GM19035 (cell line): Measurements from ENCODE around the gene XPO1.
"Not testable (repeated sequence)": the region's sequence is repeated elsewhere in the genome, so short reads cannot be mapped to it uniquely, and the experiment has no call there.

Source experiments
- ATAC-seq: cut with Tn5 transposase; IDR thresholded peaks from one replicate; pipeline ENCODE4 v1.9.1; 2021; ENCODE audit not compliant: unreplicated experiment

Gene XPO1

DNA sequence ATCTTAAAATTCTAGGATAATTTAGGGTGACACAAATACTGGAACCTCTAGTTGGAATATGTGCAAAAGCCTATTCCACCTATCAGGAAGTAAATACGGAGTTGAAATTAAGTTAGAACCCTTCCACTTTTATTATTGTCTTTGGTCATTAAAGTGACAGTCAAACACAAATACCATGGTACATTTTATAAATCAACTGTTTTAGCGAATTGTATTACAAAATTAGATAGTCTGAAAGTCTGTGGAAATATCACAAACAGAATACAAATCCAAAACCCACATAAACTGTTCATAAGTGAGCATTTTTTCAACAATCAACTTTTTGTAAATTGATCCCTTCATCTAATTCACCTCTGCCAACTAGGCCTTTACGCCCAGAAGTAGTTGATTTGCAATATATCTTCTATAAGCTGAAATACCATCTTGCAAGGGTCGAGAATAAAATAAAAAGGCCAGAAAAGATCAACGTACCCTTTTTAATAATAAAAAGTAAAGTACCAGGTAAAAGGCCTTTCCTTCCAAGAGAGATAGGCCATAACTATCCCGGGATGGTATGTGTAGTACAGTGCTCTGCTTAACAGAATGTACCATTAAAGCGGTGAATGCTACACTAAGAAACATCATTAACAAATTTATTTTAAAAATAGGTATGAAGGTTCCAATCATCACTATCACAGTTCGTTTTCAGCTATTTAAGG, 68.6 kb downstream of the XPO1 start:
- ATAC-seq: no peak

DNA sequence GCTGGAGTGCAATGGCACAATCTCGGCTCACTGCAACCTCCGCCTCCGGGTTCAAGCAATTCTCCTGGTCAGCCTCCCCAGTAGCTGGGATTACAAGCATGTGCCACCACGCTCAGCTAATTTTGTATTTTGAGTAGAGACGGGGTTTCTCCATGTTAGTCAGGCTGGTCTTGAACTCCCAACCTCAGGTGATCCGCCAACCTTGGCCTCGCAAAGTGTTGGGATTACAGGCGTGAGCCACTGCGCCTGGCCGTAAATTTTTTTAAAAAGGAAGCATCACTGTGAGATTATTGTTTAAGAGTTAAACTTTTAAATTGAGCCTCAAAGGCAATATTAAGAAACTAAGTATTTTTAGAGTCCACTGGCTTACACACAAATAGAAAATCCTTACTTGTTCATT, 69.9 kb downstream of the XPO1 start:
- not testable (repeated sequence) for ATAC-seq

DNA sequence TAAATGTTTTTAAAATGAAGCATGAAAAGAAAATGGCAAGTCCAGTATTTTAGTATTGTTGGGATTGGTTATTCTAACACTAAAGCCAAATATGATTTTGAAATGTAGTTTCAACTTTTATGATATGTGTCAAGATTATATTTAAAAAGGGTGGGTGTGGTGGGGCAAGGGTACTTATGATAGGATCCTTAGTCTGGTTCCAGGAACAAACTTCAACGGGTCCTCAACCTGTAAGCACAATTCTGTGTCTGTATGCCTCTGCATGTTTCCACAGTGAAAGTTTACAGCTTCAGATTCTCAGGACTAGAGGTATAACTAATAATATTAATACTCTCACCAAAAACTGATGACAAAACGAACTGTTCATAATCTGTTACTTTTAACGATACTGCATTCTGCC, 73.1 kb downstream of the XPO1 start:
- ATAC-seq: no peak

DNA sequence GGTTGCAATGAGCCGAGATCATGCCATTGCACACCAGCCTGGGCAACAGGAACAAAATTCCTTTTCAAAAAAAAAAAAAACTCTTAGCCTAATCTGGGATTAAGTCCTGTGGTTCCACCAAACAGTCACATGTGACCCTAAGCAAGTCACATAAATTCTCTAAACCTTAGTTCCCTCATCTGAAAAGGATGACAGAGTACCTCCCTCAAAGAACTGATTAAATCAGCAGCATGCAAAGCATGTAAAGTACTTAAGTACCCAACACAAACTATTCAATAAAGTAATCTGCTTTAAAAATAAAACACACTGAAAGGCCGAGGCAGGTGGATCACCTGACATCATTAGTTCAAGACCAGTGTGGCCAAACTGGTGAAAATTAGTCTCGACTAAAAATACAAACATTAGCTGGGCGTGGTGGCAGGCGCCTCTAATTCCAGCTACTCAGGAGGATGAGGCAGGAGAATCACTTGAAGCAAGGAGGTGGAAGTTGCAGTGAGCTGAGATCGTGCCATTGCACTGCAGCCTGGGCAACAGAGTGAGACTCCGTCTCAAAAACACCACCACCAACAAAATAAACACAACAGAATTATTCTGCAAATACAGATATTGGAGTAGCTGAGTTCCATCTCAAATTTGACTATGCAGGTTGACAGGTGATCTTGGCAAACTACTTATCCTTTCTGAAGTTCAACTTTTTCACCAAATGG, 74.2 kb downstream of the XPO1 start:
- peak; percentile 17 for ATAC-seq

DNA sequence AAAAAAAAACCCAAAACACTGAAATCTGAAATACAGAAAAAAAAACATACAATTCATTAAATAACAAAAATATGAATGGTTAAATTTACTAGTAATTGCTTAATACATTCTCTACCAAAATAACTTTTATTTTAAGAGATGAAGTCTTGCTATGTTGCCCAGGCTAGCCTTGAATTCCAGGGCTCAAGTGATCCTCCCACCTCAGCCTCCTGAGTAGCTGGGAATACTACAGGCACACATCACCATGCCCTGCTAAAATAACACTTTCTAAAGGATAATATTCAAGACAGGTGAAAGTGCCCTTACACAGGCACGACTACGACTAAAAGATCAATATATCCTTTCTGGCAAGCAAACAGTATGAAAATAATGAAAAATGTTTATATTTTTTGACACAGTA, 76.8 kb downstream of the XPO1 start:
- ATAC-seq: no peak

DNA sequence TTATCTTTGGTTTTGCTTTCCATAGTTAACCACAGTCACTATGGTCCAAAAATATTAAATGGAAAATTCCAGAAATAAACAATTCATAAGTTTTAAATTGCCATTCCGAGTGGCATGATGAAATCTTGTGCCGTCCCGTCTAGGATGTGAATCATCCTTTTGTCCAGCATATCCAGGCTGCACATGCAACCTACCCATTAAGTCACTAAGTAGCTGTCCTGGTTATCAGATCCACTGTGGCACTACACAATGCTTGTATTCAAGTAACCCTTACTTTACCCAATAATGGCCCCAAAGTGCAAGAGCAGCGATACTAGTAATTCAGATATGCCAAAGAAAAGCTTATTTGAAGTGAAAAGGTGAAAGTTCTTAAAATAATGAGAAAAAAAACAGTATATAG, 78.0 kb downstream of the XPO1 start:
- no peak for ATAC-seq

DNA sequence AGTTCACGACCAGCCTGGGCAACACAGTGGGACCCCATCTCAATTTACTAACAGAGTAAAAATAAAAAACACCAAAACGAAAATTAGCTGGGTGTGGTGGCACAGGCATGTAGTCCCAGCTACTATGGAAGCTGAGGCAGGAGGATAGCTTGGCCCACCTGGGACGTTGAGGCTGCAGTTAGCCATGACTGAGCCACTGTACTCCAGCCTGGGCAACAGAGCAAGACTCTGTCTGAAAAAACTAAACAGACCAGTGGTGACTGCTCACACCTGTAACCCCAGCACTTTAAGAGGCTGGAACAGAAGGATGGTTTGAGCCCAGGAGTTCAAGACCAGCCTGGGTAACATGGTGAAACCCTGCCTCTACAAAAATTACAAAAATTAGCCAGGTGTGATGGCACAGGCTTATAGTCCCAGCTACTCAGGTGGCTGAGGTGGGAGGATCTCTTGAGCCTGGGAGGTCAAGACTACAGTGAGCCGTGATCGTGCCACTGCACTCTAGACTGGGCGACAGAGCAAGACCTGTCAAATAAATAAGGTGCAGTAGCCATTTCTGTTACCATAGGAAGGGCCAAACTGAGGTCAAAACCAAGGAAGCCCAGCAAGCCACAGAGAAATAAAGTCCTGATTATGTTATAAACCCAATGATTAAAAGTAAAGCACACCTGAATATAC, 81.3 kb downstream of the XPO1 start:
- no peak for ATAC-seq

DNA sequence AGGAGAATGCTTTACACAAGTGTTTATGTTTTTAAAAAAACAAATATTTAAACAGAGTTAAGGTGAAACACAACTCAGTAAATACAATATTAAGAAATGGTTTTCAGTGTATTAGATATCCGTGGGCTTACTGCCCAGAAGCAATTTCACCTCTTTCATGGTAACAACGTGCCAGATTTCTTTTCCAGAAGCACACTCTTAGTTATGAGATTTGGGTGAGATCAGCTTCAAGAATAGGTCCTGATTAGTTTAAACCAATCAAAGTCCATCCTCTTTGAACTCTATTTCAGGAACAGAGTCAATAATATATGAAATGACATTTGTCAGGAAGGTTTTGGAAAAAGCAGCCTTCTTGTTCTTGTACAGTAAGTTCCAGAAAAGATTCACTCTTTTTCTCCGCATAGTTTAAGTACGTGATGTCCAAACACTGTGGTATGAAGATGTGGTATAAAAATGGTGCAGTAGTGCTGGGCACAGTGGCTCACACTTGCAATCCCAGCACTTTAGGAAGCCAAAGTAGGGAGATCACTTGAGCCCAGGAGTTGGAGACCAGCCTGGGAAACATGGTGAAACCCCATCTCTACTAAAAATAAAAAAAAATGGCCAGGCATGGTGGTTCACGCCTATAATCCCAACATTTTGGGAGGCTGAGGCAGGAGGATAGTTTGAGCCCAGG, 81.9 kb downstream of the XPO1 start:
- no peak for ATAC-seq

DNA sequence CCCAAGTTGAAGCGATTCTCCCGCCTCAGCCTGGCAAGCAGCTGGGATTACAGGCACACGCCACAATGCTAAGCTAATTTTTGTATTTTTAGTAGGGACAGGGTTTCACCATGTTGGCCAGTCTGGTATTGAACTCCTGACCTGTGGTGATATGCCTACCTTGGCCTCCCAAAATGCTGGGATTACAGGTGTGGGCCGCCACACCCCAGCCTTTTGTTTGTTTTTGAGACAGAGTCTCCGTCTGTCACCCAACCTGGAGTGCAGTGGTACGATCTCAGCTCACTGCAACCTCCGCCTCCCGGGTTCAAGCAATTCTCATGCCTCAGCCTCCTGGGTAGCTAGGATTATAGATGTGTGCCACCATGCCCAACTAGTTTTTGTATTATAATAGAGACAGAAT, 83.2 kb downstream of the XPO1 start:
- ATAC-seq: not testable (repeated sequence)

DNA sequence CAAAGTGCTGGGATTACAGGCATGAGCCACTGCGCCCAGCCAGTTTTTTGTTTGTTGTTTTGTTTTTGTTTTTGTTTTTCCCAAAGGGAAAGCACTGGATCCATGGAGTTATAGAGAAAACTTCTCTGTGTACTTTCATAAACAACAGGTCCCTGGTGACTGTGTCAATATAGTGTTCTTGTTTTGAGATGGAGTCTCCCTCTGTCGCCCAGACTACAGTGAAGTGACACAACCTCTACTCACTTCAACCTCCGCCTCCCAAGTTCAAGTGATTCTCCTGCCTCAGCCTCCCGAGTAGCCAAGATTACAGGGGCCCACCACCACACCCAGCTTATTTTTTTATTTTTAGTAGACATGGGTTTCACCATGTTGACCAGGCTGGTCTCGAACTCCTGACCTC, 83.8 kb downstream of the XPO1 start:
- no peak for ATAC-seq

DNA sequence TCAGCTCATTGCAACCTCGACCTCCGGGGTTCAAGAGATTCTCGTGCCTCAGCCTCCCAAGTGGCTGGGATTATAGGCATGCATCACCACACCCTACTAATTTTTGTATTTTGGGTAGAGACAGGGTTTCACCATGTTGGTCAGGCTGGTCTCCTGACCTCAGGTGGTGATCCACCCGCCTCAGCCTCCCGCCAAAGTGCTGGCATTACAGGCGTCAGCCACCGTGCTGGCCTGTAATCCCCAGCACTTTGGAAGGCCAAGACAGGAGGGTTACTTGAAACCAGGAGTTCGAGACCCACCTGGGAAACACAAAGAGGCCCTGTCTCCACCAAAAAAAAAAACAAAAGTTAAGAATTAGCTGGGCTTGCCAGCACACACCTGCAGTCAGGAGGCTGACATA, 85.8 kb downstream of the XPO1 start:
- ATAC-seq: no peak

DNA sequence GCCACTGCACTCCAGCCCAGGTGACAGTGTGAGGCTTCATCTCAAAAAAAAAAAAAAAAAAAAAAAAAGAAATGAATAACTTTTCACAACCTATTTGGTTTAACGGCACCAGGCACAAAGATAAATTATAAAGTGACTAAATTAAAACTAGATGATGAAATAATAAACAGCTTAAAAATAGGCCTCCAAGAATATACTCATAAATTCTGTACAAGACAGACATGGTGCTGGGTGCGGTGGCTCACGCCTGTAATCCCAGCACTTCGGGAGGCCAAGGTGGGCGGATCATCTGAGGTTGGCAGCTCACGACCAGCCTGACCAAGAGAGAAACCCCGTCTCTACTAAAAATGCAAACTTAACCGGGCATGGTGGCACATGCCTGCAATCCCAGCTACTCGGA, 87.0 kb downstream of the XPO1 start:
- no peak for ATAC-seq

DNA sequence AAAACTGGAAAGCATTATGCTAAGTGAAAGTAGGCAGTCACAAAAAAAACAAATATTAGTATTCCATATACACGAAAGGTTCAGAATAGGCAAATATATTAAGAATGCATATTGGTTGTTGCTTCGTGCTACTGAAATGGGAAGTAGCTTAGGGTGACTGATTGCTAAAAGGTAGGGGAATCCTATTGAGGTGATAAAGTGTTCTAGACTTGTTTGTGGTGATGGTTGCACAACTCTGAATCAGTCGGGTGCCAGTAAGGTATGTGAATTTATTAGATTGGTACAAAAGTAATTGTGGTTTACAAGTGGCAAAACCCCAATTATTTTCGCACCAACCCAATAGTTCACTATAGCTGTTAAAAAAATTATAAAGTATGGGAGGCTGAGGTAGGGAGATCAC, 88.0 kb downstream of the XPO1 start:
- ATAC-seq: no peak

DNA sequence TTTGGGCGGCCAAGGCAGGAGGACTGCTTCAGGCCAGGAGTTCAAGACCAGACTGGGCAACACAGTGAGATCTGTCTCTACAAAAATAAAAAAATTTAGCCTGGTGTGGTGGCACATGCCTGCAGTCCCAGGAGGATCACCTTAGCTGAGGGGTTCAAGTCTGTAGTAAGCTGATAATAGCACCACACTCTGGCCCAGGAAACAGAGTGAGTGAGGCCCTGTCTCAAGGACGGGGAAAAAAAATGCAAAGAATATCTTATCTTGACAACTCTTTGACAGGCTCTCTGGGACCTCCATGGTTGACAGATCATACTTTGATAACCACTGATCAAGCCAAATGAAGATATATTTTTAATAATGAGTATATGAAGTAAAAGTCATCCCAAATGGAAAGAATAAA, 89.9 kb downstream of the XPO1 start:
- no peak for ATAC-seq

DNA sequence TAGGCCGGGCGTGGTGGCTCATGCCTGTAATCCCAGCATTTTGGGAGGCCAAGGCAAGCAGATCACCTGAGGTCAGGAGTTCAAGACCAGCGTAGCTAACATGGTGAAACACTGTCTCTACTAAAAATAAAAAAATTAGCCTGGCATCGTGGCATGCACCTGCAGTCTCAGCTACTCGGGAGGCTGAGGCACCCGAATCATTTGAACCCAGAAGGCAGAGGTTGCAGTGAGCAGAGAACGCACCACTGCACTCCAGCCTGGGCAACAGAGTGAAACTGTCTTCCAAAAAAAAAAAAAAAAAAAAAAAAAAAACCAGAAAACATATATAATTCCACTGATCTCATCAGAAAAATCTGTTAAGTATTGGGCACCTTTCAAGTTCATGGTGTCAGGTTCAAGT, 91.2 kb downstream of the XPO1 start:
- ATAC-seq: not testable (repeated sequence)

DNA sequence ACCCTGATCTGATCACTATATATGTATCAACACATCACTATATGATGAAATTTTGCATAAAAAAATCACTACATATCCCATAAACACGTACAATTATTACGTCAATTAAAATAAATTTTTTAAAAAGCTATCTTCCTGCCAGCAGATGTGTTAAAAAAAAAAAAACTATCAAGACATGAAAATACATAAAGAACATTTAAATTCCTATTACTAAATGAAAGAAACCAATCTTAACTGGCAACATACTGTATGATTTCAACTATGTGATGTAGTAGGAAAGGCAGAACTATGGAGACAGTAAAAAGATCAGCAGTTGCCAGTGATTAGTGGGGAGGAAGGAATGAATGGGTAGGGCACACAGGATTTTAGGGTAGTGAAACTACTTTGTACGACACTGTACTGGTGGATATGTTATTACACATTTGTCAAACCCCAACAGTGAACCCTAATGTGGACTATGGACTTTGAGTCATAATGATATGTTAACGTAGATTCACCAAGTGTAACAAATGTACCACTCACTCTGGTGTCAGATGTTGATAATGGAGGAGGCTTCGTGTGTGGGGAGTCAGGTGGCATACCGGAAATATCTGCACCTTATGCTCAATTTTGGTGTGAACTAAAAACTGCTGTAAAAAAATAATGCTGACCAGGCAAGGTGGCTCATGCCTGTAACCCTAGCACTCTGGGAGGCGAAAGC, 94.7 kb downstream of the XPO1 start:
- ATAC-seq: peak; percentile 82

DNA sequence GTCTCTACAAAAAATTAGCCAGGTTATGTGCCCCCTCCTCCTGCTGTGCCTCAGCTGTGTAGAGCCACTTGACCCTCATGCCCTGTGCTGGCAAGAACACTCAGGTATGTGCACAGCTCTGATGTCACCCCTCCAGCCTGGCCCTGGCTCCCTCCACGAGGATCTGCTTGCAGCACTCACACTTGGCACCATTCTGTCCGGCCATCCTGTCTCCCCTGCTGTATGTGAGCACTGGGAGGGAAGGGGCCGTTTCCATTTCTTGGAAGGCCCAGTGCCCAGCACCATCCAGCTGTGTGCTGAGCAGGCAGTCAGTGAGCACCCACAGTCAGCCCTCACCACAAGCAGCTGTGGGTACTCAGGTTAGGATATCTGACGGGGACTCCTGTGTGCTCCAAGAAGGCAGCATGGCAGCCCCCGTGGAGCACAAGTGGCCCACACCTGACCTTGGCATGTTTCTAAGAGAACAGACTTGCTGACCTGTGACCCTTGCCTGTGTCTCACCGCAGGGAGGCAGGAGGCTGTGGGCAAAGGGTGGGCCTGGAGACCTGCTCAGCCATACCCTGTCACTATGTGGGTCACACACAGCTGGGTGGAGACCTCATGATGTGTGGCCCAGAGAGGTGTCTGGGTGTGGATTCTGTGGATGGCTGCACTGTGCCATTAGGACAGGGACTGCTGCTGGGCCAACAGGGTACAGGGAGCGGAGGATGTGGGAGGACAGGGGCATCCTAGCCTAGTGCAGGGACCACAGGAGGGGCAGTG, 98.7 kb downstream of the XPO1 start:
- ATAC-seq: no peak

DNA sequence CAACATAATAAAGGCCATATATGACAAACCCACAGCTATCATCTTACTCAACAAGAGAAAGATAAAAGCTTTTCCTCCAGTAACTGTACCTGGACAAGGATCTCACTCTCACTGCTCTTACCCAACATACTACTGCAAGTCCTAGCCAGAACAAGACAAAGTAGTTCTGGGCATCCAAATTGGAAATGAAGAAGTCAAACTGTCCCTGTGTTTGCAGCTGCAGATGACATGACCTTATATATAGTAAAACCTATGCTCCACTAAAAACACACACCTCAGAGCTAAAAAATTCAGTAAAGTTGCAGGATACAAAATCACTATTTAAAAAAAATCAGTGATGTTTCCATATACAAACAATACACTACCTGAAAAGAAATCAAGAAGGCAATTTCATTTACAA, 99.5 kb downstream of the XPO1 start:
- ATAC-seq: no peak

DNA sequence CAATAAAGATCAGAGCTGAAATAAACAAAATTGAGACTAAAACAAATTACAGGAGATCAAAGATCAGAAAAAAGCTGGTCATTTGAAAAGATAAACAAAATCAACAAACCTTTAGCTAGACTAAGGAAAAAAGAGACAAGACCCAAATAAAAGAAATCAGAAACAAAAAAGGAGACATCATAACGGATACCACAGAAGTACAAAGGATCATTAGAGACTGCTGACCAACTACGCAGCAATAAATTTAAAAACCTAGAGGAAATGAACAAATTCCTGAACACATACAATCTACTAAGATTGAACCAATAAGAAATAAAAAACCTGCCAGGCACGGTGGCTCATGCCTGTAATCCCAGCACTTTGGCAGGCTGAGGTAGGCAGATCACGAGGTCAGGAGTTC, 101.0 kb downstream of the XPO1 start:
- ATAC-seq: no peak

DNA sequence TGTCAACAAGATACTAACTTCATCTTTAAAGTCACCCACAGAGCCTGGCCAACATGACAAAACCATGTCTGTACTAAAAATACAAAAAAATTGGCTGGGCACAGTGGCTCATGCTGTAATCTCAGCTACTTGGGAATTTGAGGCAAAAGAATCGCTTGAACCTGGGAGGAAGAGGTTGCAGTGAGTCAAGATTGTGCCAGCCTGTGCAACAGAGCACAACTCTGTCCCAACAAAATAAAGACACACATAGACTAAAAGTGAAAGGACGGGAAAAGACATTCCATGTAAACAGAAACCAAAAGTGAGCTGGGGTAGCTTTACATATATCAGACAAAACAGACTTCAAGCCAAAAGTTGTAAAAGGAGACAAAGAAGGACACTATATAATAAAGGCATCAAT, 102.1 kb downstream of the XPO1 start:
- ATAC-seq: no peak
